Measurements from ENCODE around the gene TAS2R40. TPM values are rescaled to one million over a fixed set of nuclear protein-coding genes. Genes with fewer than 3 reads are reported as not detected.

TAS2R40 gene
- polyA plus RNA-seq, 3 donors = 0.54 TPM; not detected in 2

- peaks cover 41 to 59% of the 10 kb centered on the region in 2 donors for H3K4me1 ChIP-seq (ENCODE audit: control insufficient read depth in 1 of 2, insufficient read depth in 2 of 2, low read length in 2 of 2)
- no peaks in the 10 kb centered on the region for H4K20me1 ChIP-seq (ENCODE audit: insufficient read depth, low read length)
- H3K9me3 Mint-ChIP-seq = peaks cover 0 to 23% (median 11%) of the 10 kb centered on the region in 7 donors
- H3K4me2 ChIP-seq (replicated peaks; ENCODE audit: extremely low read depth, low read length, poor library complexity, severe bottlenecking) = no peak overlapping the region
- TF ChIP-seq CTCF (IDR thresholded peaks at IDR 0.05) = no peak
- no peak overlapping the region for H3K4me3 ChIP-seq (replicated peaks in 1 of 3; ENCODE audit: low read depth in 2 of 3, low read length in 3 of 3)
- H3K79me2 ChIP-seq (ENCODE audit: insufficient read depth, low read length) = no peaks in the 10 kb centered on the region
- H3K36me3 ChIP-seq (replicated peaks in 1 of 2; ENCODE audit: control insufficient read depth in 1 of 2, insufficient read depth in 2 of 2, low read length in 2 of 2) = no peaks in the 10 kb centered on the region
- peaks cover 56% of the 10 kb centered on the region for H3K4me1 Mint-ChIP-seq
- peak in 1 of 3 donors; percentile 46 for DNase-seq
- peaks cover 6 to 20% of the 10 kb centered on the region in 2 donors for H3K36me3 Mint-ChIP-seq
- no CpG with 5 or more reads among the region's 3 CpGs for WGBS (ENCODE audit: insufficient coverage)
- peaks cover 0 to 2% (median 0%) of the 10 kb centered on the region in 3 donors for H3K27me3 Mint-ChIP-seq (ENCODE audit: low read depth in 3 of 3)
- H3K4me3 Mint-ChIP-seq = no peak overlapping the region
- intact Hi-C loops (cut with micrococcal nuclease) = no loop called here
- H3K27me3 ChIP-seq (ENCODE audit: control insufficient read depth in 2 of 2, insufficient read depth in 2 of 2, low read length in 2 of 2) = no peaks in the 10 kb centered on the region
- no peak overlapping the region for H2AFZ ChIP-seq (ENCODE audit: insufficient read depth, low read depth, low read length, poor library complexity, severe bottlenecking)
- H3K9ac ChIP-seq (ENCODE audit: insufficient read depth, low read length, poor library complexity, severe bottlenecking) = no peak overlapping the region
- peak overlapping the region in 1 of 2 donors; percentile 10 for H3K27ac ChIP-seq (ENCODE audit: low read depth in 1 of 2, low read length in 2 of 2)
- peak overlapping the region in 6 of 7 donors; percentile 21 to 82 (median 54) for H3K27ac Mint-ChIP-seq
- peaks cover 0 to 6% of the 10 kb centered on the region in 2 donors for H3K9me3 ChIP-seq (replicated peaks in 1 of 2; ENCODE audit: control insufficient read depth in 1 of 2, insufficient read depth in 1 of 2, low read length in 2 of 2)
Measured at GRCh38 chr7:143234533-143234875, 12.7 kb downstream of the TAS2R40 start.

GRCh38 chr7:143235561-143235960 lies 13.7 kb downstream of the TAS2R40 start:
- H3K4me1 Mint-ChIP-seq = peaks cover 63% of the 10 kb centered on the region
- H3K9me3 Mint-ChIP-seq = peaks cover 0 to 23% (median 11%) of the 10 kb centered on the region in 7 donors
- Histone ChIP-seq H3K27ac (ENCODE audit: low read depth in 1 of 2, low read length in 2 of 2) (peak overlapping the region in 1 of 2 donors; percentile 20), H3K27me3 (ENCODE audit: control insufficient read depth in 2 of 2, insufficient read depth in 2 of 2, low read length in 2 of 2) (no peaks in the 10 kb centered on the region), H3K9me3 (replicated peaks in 1 of 2; ENCODE audit: control insufficient read depth in 1 of 2, insufficient read depth in 1 of 2, low read length in 2 of 2) (peaks cover 0 to 6% of the 10 kb centered on the region in 2 donors), H3K36me3 (replicated peaks in 1 of 2; ENCODE audit: control insufficient read depth in 1 of 2, insufficient read depth in 2 of 2, low read length in 2 of 2) (no peaks in the 10 kb centered on the region), H2AFZ (ENCODE audit: insufficient read depth, low read depth, low read length, poor library complexity, severe bottlenecking) (no peak overlapping the region), H3K4me2 (replicated peaks; ENCODE audit: extremely low read depth, low read length, poor library complexity, severe bottlenecking) (peak overlapping the region; percentile 15), H3K4me1 (ENCODE audit: control insufficient read depth in 1 of 2, insufficient read depth in 2 of 2, low read length in 2 of 2) (peaks cover 48 to 67% of the 10 kb centered on the region in 2 donors), H4K20me1 (ENCODE audit: insufficient read depth, low read length) (no peaks in the 10 kb centered on the region), H3K79me2 (ENCODE audit: insufficient read depth, low read length) (no peaks in the 10 kb centered on the region), H3K9ac (ENCODE audit: insufficient read depth, low read length, poor library complexity, severe bottlenecking) (no peak overlapping the region), H3K4me3 (replicated peaks in 1 of 3; ENCODE audit: low read depth in 2 of 3, low read length in 3 of 3) (peak overlapping the region in 1 of 3 experiments; percentile 11)
- H3K27me3 Mint-ChIP-seq (ENCODE audit: low read depth in 3 of 3) = peaks cover 0 to 2% (median 0%) of the 10 kb centered on the region in 3 donors
- intact Hi-C loops (cut with micrococcal nuclease) = no loop called here
- peak overlapping the region in 1 of 2 donors; percentile 51 for H3K4me3 Mint-ChIP-seq
- peak overlapping the region; percentile 11 to 87 (median 44) for H3K27ac Mint-ChIP-seq
- no CpG with 5 or more reads among the region's 1 CpG for WGBS (ENCODE audit: insufficient coverage)
- peak in 1 of 3 donors; percentile 21 for DNase-seq
- TF ChIP-seq CTCF (IDR thresholded peaks at IDR 0.05) = no peak
- peaks cover 6 to 20% of the 10 kb centered on the region in 2 donors for H3K36me3 Mint-ChIP-seq

Measured in CD14-positive monocyte (primary cell).